Suppressor macrophage treated with lipopolysaccharide for 1 hour (primary cell): ENCODE measurements around the gene PCDH9.

Experiments used
- DNase-seq, 3 donors: peaks; one replicate each; pipeline ENCODE4 v3.0.0-alpha.2; 2020 to 2022

Gene PCDH9

GRCh38 chr13:66424422-66424821, 805.7 kb downstream of the PCDH9 start:
- DNase-seq, result no peak

- DNase-seq, result no peak
Measured at GRCh38 chr13:66415444-66415843, 814.7 kb downstream of the PCDH9 start.

DNA sequence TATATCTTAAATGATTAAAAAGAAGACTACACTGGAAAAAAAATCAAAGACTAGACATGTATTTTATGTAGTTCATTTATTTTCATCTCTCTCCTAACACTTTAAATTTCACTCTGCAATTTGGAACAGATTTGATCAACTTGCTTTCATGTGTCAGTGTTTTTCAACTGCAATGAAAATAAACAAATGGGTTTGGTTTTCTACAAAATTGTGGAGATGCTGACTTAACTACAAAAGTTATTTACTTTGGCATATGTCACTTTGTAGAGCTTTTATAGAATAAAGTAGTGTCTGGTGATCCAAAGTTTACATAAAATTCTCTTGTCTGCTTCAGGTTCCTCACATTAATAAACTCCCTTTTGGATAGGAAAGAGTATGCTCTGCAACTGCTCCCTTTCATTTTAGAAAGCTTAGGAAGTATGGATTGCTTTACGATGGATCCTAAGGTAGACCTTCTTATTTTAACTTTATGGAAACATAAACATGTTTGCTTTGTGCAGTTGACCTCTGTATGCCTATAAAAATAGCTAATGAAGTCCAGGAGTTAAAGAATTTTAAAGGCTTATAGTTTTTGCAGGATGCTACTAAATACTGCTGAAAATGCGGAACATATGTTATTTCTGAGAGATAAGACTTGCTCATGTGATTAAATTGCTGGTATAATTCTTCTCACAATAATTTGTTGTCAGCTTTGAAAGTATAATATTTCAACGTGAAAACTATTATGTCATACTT, 815.9 kb downstream of the PCDH9 start:
- DNase-seq, result no peak

GRCh38 chr13:66410314-66410713, 819.8 kb downstream of the PCDH9 start:
- DNase-seq, result no peak

DNA sequence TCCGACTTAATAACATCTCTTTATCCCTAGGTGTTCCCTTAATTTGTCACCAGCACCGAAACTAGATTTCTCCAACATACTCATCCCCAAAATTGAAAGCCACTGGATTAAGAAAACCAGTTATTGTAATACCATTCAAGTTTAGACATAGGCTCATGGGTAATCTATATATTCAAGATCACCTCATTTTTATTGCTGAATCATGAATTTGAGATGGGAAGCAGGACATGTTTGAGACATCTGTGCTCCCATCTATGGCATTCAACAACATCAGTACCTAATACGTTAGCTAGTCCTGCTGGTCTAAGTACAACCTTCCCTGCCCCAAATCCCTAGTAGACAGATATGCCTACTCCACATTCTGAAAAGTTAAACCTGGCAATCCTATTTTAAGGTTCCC, 820.6 kb downstream of the PCDH9 start:
- DNase-seq, result no peak

- DNase-seq, result no peak
Measured at GRCh38 chr13:66407128-66407527, 823.0 kb downstream of the PCDH9 start.

DNA sequence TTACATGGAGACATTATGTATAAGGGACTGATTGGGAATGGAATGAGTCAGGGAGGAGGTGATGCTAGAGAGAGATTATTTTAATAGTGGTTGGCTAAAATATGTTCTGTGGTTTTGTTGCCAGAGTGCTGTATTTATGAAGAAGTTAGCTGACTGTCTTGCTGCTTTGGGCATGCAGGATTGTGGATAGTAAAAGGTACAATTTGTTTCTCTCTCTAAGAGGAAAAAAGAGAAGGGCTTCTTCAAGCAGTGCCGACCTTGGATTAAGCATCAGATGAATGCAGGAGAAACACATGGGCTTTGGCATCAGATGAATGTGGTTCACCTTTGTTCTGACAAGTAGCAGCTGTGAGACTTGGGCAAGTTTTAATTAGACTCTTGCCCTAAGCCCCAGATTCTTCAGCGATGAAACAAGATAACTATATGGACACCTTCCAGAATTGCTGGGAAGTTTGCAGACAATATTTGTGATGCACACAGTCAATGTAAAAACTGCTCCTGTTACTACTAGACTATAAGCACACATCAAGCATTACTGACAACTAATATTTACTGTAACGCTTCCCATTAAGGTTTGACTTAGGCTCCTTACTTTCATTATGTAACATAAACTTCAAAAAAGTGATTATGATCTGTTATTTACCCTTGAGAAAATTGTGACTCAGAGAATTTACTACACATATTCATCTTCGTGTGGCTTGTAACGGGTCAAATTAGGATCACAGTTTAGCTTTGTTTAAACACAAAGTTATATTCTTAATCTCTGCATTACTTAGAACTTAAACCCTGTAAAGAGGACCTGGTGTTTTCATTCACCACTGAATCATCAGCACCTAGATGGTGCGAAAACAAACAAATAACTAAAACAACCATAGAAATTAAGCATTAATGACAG, 824.0 kb downstream of the PCDH9 start:
- DNase-seq, result no peak

DNA sequence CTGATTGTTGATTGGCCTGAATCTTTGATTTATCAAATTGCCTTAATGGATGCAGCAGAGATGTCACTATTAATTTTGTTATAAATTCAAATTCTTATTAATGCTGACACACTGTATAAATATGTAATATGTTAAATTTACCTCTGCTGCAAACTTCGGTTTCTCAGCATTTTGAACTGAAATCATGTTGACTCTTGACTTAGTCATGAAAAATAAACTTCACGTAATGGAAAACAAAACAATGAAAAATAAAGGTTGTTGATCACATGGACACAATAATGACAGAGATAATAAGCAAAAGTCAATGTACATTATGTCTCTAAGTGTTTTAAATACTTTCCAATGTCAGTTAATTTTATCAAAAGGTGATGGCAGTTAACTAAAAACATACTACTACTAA, 827.6 kb downstream of the PCDH9 start:
- DNase-seq, result no peak

GRCh38 chr13:66402066-66402465, 828.1 kb downstream of the PCDH9 start:
- no peak for DNase-seq

GRCh38 chr13:66400292-66400691, 829.8 kb downstream of the PCDH9 start:
- no peak for DNase-seq

GRCh38 chr13:66399873-66400272, 830.3 kb downstream of the PCDH9 start:
- no peak for DNase-seq

DNA sequence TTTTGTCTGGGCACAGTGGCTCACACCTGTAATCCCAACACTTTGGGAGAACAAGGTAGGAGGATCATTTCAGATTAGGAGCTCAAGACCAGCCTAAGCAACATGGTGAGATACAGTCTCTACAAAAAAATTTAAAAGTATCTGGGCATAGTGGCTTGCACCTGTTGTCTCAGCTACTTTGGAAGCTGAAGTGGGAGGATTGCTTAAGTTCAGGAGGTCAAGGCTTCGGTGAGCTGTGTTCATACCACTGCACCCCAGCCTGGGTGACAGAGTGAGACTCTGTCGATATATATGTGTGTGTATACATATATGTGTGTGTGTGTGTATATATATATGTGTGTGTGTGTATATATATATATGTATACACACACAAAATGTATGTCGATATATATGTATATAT, 833.0 kb downstream of the PCDH9 start:
- no peak for DNase-seq

DNA sequence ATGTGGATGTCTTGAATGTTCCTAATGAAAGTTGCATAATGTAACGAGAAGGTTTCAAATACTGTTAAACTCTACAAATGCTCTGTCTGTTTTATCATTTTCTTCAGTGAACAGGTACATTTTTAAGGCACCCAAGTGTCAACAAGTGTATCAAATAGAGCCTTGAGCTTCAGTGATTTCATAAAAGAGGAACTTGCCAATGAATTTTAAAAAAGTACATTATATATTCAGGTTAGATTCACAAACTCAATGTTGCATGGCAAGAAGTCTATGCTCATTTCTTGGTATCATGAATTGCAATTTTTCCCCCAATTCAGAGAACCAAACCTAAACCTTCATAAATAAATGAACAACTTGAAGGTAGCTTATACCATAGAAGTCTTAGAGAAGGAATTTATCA, 838.8 kb downstream of the PCDH9 start:
- DNase-seq, result no peak

- no peak for DNase-seq
Measured at GRCh38 chr13:66378894-66379293, 851.2 kb downstream of the PCDH9 start.

GRCh38 chr13:66377569-66377968, 852.6 kb downstream of the PCDH9 start:
- DNase-seq, result no peak

DNA sequence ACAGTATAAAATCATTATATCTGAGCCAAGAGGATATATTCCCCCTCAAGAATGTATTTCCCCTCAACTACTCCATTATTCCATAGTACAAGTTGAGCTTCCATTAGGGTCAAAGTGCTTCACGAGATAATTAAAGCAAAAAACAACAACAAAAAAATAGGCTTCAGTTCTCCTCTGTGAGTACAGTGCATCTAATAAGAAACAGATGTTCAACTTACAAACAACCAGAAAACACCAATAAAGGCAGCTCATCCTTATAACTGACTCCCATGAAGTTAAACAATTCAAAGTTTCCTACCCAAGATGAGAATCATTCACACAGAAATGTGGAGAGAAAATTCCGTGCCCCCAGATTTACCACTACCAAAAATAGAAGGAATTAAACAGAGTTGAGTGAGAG, 854.4 kb downstream of the PCDH9 start:
- no peak for DNase-seq

GRCh38 chr13:66369666-66370065, 860.5 kb downstream of the PCDH9 start:
- DNase-seq, result no peak

GRCh38 chr13:66367356-66367755, 862.8 kb downstream of the PCDH9 start:
- DNase-seq, result no peak

DNA sequence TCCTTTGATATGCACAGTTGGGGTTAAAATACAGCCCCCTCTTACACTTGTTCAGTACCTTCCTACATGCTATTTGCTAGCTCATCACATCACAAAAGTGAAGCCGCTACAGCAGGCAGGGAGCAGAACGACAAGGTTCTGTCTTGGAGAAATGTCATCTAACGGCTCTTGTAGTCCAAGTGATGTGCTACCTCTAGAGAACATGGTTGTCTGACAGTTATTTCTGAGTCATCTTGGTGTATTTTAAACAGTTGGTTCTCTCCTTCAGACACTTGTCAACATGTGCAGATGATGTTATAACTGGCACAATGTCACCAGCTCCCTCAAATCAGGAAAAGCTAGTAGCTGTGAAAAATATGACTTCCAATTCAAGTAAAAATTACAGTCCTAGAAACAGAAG, 865.0 kb downstream of the PCDH9 start:
- no peak for DNase-seq

- no peak for DNase-seq
Measured at GRCh38 chr13:66364346-66364745, 865.8 kb downstream of the PCDH9 start.

DNA sequence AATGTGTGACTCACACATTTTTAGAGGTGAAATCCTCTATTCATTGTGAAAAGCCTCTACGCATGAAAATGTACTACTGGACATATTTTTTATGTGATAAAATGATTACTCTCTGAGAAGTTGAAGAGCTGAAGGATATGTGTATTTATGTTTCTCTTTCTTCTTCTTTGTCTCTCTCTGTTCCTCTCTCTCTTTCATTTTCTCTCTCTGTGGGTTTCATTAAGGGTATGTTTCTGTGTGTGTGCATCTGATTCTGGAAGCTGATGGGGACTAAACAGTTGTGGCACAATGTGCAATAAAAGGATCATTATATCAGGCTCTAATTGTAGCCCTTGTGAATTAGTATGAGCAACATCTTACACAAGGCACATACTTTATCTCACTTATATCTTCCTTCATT, 867.7 kb downstream of the PCDH9 start:
- DNase-seq, result no peak

- DNase-seq, result no peak
Measured at GRCh38 chr13:66359910-66360552, 870.1 kb downstream of the PCDH9 start.

DNA sequence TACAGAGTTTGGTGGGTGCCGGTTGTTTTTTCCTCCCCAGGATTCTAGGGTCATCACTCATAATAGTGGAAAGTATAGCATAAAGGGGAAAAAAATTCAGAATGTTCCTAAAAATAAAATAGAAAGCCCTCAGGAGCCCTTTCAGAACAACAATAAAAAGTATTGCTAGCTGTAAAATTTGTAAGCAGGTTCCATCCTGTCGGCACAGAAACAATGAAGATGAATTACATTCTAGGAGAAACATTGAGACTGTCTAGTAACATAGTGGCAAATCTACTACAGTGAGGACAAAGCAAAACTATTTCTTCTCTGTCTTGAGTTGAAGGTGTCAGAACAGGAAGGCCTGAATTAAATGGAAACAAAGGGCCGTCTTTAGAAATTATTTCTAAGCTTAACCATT, 870.7 kb downstream of the PCDH9 start:
- DNase-seq, result no peak

DNA sequence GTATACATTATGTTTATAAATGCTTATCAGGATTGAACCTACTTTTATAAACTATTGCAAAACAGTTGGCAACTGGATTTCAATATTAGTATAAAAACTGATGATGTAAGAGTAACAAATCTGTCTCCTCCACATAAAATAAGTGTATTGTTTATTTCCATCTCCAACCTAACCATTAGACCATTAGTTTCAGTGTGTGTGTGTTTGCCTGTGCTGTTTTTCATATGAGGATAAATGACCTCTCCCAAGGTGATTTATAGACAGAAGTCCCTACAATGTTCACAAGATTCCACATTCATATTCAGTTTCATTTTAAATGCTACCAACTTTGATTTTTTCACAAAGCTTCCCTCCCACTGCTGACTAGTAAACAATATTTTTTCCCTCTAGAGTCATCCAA, 871.6 kb downstream of the PCDH9 start:
- DNase-seq, result no peak
